K562 (cell line): Measurements from ENCODE around the gene SNX9. TPM values are rescaled to one million over a fixed set of nuclear protein-coding genes. Genes with fewer than 3 reads are reported as not detected.
A peak's percentile ranks its signal among the peaks of the same experiment; 100 is the strongest.

ENCODE experiments used
- ETV5 ChIP-seq: sonication (generic); formaldehyde crosslinking; IDR thresholded peaks from 2 replicates; pipeline ENCODE4 v1.4.0; 2020; ENCODE audit warnings: low read depth, mild to moderate bottlenecking, missing genetic modification reagents
- JUN ChIP-seq, 2 experiments: sonication (generic) in 1 of 2; formaldehyde crosslinking in 1 of 2; IDR thresholded peaks; 2 replicates each; pipeline versions ENCODE4 v1.6.1 to v1.8.0; 2012 to 2022; ENCODE audit warnings: borderline replicate concordance in 2 of 2, mild to moderate bottlenecking in 2 of 2, improper control_type of control experiment in 1 of 2, low read depth in 1 of 2, low read length in 1 of 2, missing genetic modification reagents in 1 of 2
- KAT2B ChIP-seq: IDR thresholded peaks from one replicate; pipeline ENCODE4 v1.6.1; 2012; ENCODE audit warnings: low read depth, mild to moderate bottlenecking, control low read depth, inconsistent platforms, low read length, moderate library complexity
- MCM5 ChIP-seq: fragments of 450-650 bp; IDR thresholded peaks from 2 replicates; pipeline ENCODE4 v1.6.1; 2016; ENCODE audit warnings: low read depth
- MYC ChIP-seq, 2 experiments: fragments of 250-450 bp in 1 of 2; sonication (Bioruptor Pico) in 1 of 2; IDR thresholded peaks; 2 replicates each; pipeline versions ENCODE4 v1.5.1 to v1.6.1; 2012 to 2021; ENCODE audit warnings: low read depth in 2 of 2, borderline replicate concordance in 1 of 2, improper control_type of control experiment in 1 of 2, low read length in 1 of 2, mild to moderate bottlenecking in 1 of 2, moderate library complexity in 1 of 2
- POU5F1 ChIP-seq: fragments of 150-350 bp; IDR thresholded peaks from 2 replicates; pipeline ENCODE4 v1.6.1; 2014; ENCODE audit warnings: borderline replicate concordance, low read length, low read depth, mild to moderate bottlenecking; ENCODE audit not compliant: partially characterized antibody
- PTTG1 ChIP-seq: fragments of 450-650 bp; IDR thresholded peaks from 2 replicates; pipeline ENCODE4 v1.6.1; 2016; ENCODE audit warnings: low read depth, mild to moderate bottlenecking, missing genetic modification characterization, missing compliant biosample characterization
- RBM39 ChIP-seq: fragments of 200-400 bp; formaldehyde crosslinking; optimal IDR thresholded peaks from 2 replicates; pipeline ENCODE3; 2018; ENCODE audit warnings: low read depth, low read length
- USF1 ChIP-seq: sonication (generic); formaldehyde crosslinking; IDR thresholded peaks from 2 replicates; pipeline ENCODE4 v1.9.0; 2022; ENCODE audit warnings: mild to moderate bottlenecking, missing genetic modification reagents
- ZBED1 ChIP-seq: IDR thresholded peaks from 2 replicates; pipeline ENCODE4 v1.6.1; 2014
- ZBTB40 ChIP-seq, 2 experiments: fragments of 450-650 bp in 1 of 2; sonication (generic) in 1 of 2; formaldehyde crosslinking in 1 of 2; IDR thresholded peaks; 2 replicates each; pipeline versions ENCODE4 v1.7.1 to v1.9.0; 2016 to 2022; ENCODE audit warnings: inconsistent platforms in 1 of 2, mild to moderate bottlenecking in 1 of 2, missing genetic modification reagents in 1 of 2
- ZNF24 ChIP-seq: fragments of 450-650 bp; IDR thresholded peaks from 2 replicates; pipeline ENCODE4 v1.6.1; 2016
- ZNF79 ChIP-seq: fragments of 250-450 bp; sonication (Bioruptor Pico); IDR thresholded peaks from 2 replicates; pipeline ENCODE4 v1.4.0; 2020; ENCODE audit warnings: low read depth, mild to moderate bottlenecking, moderate library complexity
- polyA plus RNA-seq, 8 experiments: library from polyadenylated mRNA; depleted of rRNA in 4 of 8; stranded (reverse) in 5 of 8; unstranded in 3 of 8; fragments of >200 nt; fragmentation: Nextera tagmentation in 2 of 8; fragmentation: Illumina TruSeq in 1 of 8; extraction: Ambion mirVana in 2 of 8; extraction: Trizol in 1 of 8; gene quantifications; 2 replicates each; pipeline versions ENCODE4 v1.2.1 to v1.2.3, GENCODE V29; 2011 to 2014; ENCODE audit warnings: inconsistent platforms in 1 of 8, missing spikeins in 1 of 8
- total RNA-seq, 7 experiments: library from RNA; depleted of rRNA in 6 of 7; stranded (reverse); fragments of >200 nt in 6 of 7; fragmentation: Illumina TruSeq in 2 of 7; extraction: Trizol in 2 of 7; gene quantifications; 2 replicates each; pipeline versions ENCODE4 v1.2.1 to v1.2.3, GENCODE V29; 2011 to 2021; ENCODE audit warnings: low replicate concordance in 1 of 7
- TF ChIP-seq, protein P1 (sequence below): sonication (generic); formaldehyde crosslinking; IDR thresholded peaks from 2 replicates; pipeline ENCODE4 v1.8.0; 2023; ENCODE audit warnings: mild to moderate bottlenecking, missing genetic modification reagents

Gene SNX9
- total and polyA plus RNA-seq, 9 of the 15 experiments (the other 6 are each of a cell fraction or from before 2014, with no cell fraction given) = 6.0 to 81.7 (median 57.1) TPM

- TF ChIP-seq USF1 (CRISPR knock-in tag) (no peak), ZNF24 (no peak; the same call in 1 of the 2 replicates), MYC (IDR thresholded peaks at IDR 0.05; ENCODE audit: low read depth, low read length) (peak; percentile 84), MYC (CRISPR knock-in tag; IDR thresholded peaks at IDR 0.05; ENCODE audit: borderline replicate concordance, low read depth) (no peak), KAT2B (no peak), POU5F1 (no peak), MCM5 (no peak), PTTG1 (tag) (no peak), ETV5 (CRISPR knock-in tag) (no peak), ZBED1 (no peak), JUN (IDR thresholded peaks at IDR 0.05; ENCODE audit: borderline replicate concordance, low read depth, low read length) (peak; percentile 28; the same call in 1 of the 2 replicates), JUN (CRISPR knock-in tag; IDR thresholded peaks at IDR 0.05; ENCODE audit: borderline replicate concordance) (no peak), ZBTB40 (IDR thresholded peaks at IDR 0.05) (no peak), ZBTB40 (CRISPR knock-in tag; IDR thresholded peaks at IDR 0.05) (no peak), RBM39 (no peak), ZNF79 (no peak)
- TF ChIP-seq, protein P1, sequence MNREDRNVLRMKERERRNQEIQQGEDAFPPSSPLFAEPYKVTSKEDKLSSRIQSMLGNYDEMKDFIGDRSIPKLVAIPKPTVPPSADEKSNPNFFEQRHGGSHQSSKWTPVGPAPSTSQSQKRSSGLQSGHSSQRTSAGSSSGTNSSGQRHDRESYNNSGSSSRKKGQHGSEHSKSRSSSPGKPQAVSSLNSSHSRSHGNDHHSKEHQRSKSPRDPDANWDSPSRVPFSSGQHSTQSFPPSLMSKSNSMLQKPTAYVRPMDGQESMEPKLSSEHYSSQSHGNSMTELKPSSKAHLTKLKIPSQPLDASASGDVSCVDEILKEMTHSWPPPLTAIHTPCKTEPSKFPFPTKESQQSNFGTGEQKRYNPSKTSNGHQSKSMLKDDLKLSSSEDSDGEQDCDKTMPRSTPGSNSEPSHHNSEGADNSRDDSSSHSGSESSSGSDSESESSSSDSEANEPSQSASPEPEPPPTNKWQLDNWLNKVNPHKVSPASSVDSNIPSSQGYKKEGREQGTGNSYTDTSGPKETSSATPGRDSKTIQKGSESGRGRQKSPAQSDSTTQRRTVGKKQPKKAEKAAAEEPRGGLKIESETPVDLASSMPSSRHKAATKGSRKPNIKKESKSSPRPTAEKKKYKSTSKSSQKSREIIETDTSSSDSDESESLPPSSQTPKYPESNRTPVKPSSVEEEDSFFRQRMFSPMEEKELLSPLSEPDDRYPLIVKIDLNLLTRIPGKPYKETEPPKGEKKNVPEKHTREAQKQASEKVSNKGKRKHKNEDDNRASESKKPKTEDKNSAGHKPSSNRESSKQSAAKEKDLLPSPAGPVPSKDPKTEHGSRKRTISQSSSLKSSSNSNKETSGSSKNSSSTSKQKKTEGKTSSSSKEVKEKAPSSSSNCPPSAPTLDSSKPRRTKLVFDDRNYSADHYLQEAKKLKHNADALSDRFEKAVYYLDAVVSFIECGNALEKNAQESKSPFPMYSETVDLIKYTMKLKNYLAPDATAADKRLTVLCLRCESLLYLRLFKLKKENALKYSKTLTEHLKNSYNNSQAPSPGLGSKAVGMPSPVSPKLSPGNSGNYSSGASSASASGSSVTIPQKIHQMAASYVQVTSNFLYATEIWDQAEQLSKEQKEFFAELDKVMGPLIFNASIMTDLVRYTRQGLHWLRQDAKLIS = no peak
These were observed 38.1 kb downstream of the SNX9 start (continued) for GRCh38 chr6:157861184-157861583.
